ENCODE measurements around the gene EHBP1. TPM values are rescaled to one million over a fixed set of nuclear protein-coding genes. Genes with fewer than 3 reads are reported as not detected.

The EHBP1 gene
- total RNA-seq, 2 donors from 2014 or later, result 22.4 to 22.9 TPM

DNA sequence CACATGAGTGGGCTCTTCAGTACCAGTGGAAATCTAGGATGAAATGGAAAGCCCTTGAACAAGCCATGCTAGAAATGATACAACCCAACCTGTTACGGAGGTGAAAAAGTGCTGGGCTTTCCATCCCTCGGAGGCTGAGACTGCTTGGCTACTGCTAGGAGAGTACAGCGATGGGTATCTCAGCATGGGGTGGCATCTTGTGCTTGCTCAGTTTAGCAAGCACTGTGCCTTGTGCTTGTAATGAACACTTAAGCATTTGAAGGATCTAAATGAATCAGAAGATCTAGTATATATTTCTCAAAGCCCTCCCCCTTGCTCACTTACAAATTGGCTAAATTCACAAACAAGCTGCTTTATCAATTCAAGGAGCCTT lies 44.3 kb upstream of the EHBP1 start:
- TF ChIP-seq, protein P1, sequence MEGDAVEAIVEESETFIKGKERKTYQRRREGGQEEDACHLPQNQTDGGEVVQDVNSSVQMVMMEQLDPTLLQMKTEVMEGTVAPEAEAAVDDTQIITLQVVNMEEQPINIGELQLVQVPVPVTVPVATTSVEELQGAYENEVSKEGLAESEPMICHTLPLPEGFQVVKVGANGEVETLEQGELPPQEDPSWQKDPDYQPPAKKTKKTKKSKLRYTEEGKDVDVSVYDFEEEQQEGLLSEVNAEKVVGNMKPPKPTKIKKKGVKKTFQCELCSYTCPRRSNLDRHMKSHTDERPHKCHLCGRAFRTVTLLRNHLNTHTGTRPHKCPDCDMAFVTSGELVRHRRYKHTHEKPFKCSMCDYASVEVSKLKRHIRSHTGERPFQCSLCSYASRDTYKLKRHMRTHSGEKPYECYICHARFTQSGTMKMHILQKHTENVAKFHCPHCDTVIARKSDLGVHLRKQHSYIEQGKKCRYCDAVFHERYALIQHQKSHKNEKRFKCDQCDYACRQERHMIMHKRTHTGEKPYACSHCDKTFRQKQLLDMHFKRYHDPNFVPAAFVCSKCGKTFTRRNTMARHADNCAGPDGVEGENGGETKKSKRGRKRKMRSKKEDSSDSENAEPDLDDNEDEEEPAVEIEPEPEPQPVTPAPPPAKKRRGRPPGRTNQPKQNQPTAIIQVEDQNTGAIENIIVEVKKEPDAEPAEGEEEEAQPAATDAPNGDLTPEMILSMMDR (IDR thresholded peaks at IDR 0.05), result no peak
- Histone ChIP-seq H3K27ac (no peak overlapping the region), H3K9me3 (no peaks in the 10 kb centered on the region), H3K27me3 (no peaks in the 10 kb centered on the region), H3K4me3 (no peak overlapping the region), H3K4me1 (peaks cover 0 to 21% of the 10 kb centered on the region in 2 donors), H3K36me3 (no peaks in the 10 kb centered on the region)
- no peak for DNase-seq (ENCODE audit: low spot score)

DNA sequence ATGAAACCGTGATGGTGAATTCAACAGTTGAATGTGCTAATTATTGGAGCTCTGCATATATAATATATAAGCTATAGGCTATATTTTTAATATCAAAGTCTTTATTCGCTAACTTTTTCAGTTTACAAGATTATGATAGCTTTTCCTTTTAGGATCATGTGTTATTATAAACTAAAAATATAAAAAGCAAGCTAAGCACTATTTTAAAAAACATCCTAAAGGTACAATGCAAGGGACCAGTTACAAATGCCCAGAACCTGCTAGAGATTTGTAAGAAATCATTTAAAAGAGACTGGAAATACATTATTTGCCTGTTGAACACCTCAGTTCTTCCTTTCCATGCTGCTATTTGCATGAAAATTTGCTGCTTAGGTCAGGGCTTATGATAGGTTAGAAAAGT lies 43.4 kb upstream of the EHBP1 start:
- TF ChIP-seq, protein P1 (IDR thresholded peaks at IDR 0.05), result no peak
- H3K27ac ChIP-seq, result no peak overlapping the region
- H3K36me3 ChIP-seq, result no peaks in the 10 kb centered on the region
- H3K4me3 ChIP-seq, result no peak overlapping the region
- H3K9me3 ChIP-seq, result no peaks in the 10 kb centered on the region
- peaks cover 0 to 21% of the 10 kb centered on the region in 2 donors for H3K4me1 ChIP-seq
- H3K27me3 ChIP-seq, result no peaks in the 10 kb centered on the region
- DNase-seq (ENCODE audit: low spot score), result no peak

DNA sequence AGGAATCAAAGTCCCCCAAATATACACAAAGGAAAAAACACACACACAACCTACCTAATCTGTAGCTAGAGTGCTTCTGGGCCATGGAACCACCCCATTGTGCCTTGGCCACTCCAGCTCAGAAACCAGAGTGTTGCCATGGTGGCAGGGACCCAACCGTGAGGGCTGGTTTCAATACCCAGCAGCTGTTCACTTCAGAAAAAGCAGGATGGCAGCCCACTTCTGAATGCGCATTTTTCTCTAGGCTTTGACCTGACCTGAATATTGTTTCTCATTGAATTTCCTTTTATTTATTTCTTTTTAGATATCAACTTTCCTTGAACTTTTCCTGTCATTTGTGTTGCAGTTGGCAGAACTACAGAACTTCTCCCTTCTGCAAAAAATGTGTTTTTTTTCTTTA lies 43.0 kb upstream of the EHBP1 start:
- Histone ChIP-seq H3K27me3 (no peaks in the 10 kb centered on the region), H3K4me3 (no peak overlapping the region), H3K9me3 (no peaks in the 10 kb centered on the region), H3K27ac (no peak overlapping the region), H3K36me3 (no peaks in the 10 kb centered on the region), H3K4me1 (peaks cover 0 to 21% of the 10 kb centered on the region in 2 donors)
- no peak for DNase-seq (ENCODE audit: low spot score)
- TF ChIP-seq, protein P1 (IDR thresholded peaks at IDR 0.05), result no peak

DNA sequence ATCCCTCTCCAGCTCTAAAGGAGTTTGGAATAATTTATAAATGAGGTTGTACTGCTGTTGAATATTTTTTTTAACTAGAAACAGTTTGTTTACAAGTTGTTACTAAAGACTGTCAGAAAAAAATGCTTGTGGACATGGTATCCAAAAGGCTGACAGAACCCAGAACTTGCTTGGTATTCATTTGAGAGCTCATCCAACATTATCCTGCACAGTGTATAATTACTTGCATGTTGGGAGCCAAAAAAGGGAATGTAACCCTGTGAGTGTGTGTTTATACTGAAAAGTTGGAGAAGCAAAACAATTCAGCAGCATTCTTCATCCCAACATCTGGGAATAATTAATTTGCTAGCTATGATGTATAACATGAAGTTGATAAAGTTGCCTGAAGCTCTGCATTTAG lies 42.1 kb upstream of the EHBP1 start:
- TF ChIP-seq, protein P1 (IDR thresholded peaks at IDR 0.05), result no peak
- H3K27ac ChIP-seq, result no peak overlapping the region

DNA sequence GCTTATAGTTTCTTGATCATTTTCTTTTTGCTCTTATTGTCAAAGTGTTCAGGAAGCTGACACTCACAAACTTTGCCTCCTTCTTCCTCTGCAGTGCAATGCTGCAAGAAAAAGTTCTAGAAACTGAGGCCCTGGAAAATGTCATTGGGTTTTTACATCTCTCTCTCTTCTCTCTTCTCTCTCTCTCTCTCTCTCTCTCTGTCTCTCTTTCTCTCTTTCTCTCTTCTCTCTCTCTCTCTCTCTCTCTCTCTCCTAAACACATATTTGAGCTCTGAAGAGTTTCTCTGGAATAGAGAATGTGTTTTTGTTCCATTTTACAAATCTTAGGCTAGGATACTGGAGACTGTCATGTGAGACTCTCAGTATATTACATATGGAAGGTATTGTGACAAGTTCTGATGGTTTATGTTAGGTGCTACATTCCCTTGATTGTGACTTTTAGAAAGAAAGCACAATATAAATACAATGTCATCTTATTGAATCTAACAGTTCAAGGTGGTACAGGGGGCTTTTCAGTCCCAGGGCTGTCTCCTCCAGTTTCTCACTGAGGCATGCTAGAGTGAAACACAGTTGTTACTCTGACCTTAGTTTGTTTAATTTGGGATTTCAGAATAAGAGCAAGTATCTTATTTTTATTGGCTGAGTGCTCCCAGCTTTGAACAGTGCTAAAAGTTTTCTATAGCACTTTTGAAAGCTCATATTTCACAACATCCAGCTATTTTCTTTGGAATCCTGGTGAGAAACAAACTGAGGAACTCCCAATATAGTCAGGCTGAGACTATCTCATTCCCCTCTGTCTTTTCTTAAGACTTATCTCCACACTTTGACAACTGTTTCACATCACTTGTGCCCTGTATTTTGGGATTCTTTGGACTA lies 41.4 kb upstream of the EHBP1 start:
- Histone ChIP-seq H3K9me3 (no peaks in the 10 kb centered on the region), H3K36me3 (no peaks in the 10 kb centered on the region), H3K4me1 (peaks cover 0 to 21% of the 10 kb centered on the region in 2 donors), H3K27ac (peak overlapping the region in 1 of 2 donors; percentile 59), H3K4me3 (no peak overlapping the region), H3K27me3 (no peaks in the 10 kb centered on the region)
- no peak for DNase-seq (ENCODE audit: low spot score)
- TF ChIP-seq, protein P1 (IDR thresholded peaks at IDR 0.05), result no peak

More for the DNA sequence above, 42.1 kb upstream of the EHBP1 start:
- H3K4me3 ChIP-seq, result no peak overlapping the region
- no peaks in the 10 kb centered on the region for H3K36me3 ChIP-seq
- H3K27me3 ChIP-seq, result no peaks in the 10 kb centered on the region
- DNase-seq (ENCODE audit: low spot score), result no peak
- peaks cover 0 to 21% of the 10 kb centered on the region in 2 donors for H3K4me1 ChIP-seq
- no peaks in the 10 kb centered on the region for H3K9me3 ChIP-seq

Measured in right atrium auricular region (tissue), 2 donors.